H9 (cell line): ENCODE data around the gene ERCC6L2. TPM values are rescaled to one million over a fixed set of nuclear protein-coding genes. Genes with fewer than 3 reads are reported as not detected.

Experiments
- DNase-seq: peaks from one replicate; pipeline ENCODE4 v3.0.0-alpha.2; 2017
- H2AFZ ChIP-seq: one replicate; pipeline ENCODE4 v1.6.1; 2013; ENCODE audit warnings: mild to moderate bottlenecking, low read length, control low read depth, moderate library complexity
- H2AK5ac ChIP-seq: 2 replicates; pipeline ENCODE4 v1.6.1; 2013; ENCODE audit warnings: low read length, control low read depth, mixed read lengths; ENCODE audit not compliant: insufficient read length
- H2BK120ac ChIP-seq: one replicate; pipeline ENCODE4 v1.6.1; 2013; ENCODE audit warnings: low read depth, mild to moderate bottlenecking, low read length, control low read depth, inconsistent platforms; ENCODE audit not compliant: poor library complexity, severe bottlenecking
- H2BK12ac ChIP-seq: 2 replicates; pipeline ENCODE4 v1.6.1; 2013; ENCODE audit warnings: low read length, control low read depth, mixed read lengths, low read depth; ENCODE audit not compliant: insufficient read length
- H2BK15ac ChIP-seq: 2 replicates; pipeline ENCODE4 v1.6.1; 2013; ENCODE audit warnings: low read depth, low read length, control low read depth
- H2BK20ac ChIP-seq: one replicate; pipeline ENCODE4 v1.6.1; 2013; ENCODE audit warnings: low read depth, mild to moderate bottlenecking, low read length, control low read depth, inconsistent platforms; ENCODE audit not compliant: poor library complexity, severe bottlenecking
- H2BK5ac ChIP-seq: 2 replicates; pipeline ENCODE4 v1.6.1; 2013; ENCODE audit warnings: low read length, control low read depth, mixed read lengths; ENCODE audit not compliant: insufficient read length
- H3K14ac ChIP-seq: 2 replicates; pipeline ENCODE4 v1.6.1; 2013; ENCODE audit warnings: low read length, control low read depth; ENCODE audit not compliant: insufficient read depth
- H3K18ac ChIP-seq: 2 replicates; pipeline ENCODE4 v1.6.1; 2013; ENCODE audit warnings: low read depth, mild to moderate bottlenecking, mixed read lengths, low read length, control low read depth; ENCODE audit not compliant: insufficient read length
- H3K23ac ChIP-seq: 2 replicates; pipeline ENCODE4 v1.6.1; 2013; ENCODE audit warnings: low read length, control low read depth, mixed read lengths, low read depth; ENCODE audit not compliant: insufficient read length
- H3K23me2 ChIP-seq: 2 replicates; pipeline ENCODE4 v1.6.1; 2013; ENCODE audit warnings: low read depth, mild to moderate bottlenecking, mixed read lengths, low read length, control low read depth; ENCODE audit not compliant: insufficient read length, poor library complexity, severe bottlenecking
- H3K27ac ChIP-seq: 2 replicates; pipeline ENCODE4 v1.5.1; 2013; ENCODE audit warnings: low read length, control low read depth, mixed read lengths, low read depth; ENCODE audit not compliant: insufficient read length
- H3K27me3 ChIP-seq: 2 replicates; pipeline ENCODE4 v1.6.1; 2013; ENCODE audit warnings: low read length, control low read depth, inconsistent platforms; ENCODE audit not compliant: insufficient read depth
- H3K4ac ChIP-seq: 2 replicates; pipeline ENCODE4 v1.6.1; 2013; ENCODE audit warnings: low read depth, mild to moderate bottlenecking, control low read depth, inconsistent platforms, low read length, moderate library complexity
- H3K4me1 ChIP-seq: 2 replicates; pipeline ENCODE4 v1.6.1; 2013; ENCODE audit warnings: low read length, control low read depth, inconsistent platforms; ENCODE audit not compliant: insufficient read depth
- H3K4me2 ChIP-seq: 2 replicates; pipeline ENCODE4 v1.6.1; 2013; ENCODE audit warnings: low read length, control low read depth, mixed read lengths; ENCODE audit not compliant: insufficient read length, insufficient read depth
- H3K56ac ChIP-seq: 2 replicates; pipeline ENCODE4 v1.6.1; 2013; ENCODE audit warnings: low read depth, mild to moderate bottlenecking, mixed read lengths, low read length, control low read depth; ENCODE audit not compliant: insufficient read length
- H3K79me1 ChIP-seq: 2 replicates; pipeline ENCODE4 v1.6.1; 2013; ENCODE audit warnings: low read depth, mild to moderate bottlenecking, moderate library complexity, low read length, control low read depth, inconsistent platforms; ENCODE audit not compliant: insufficient read depth, poor library complexity, severe bottlenecking
- H3K79me2 ChIP-seq: 2 replicates; pipeline ENCODE4 v1.6.1; 2013; ENCODE audit warnings: low read length, control low read depth, inconsistent platforms; ENCODE audit not compliant: insufficient read depth
- H3K9ac ChIP-seq: 2 replicates; pipeline ENCODE4 v1.6.1; 2013; ENCODE audit warnings: low read length, control low read depth, mixed read lengths; ENCODE audit not compliant: insufficient read length; ENCODE audit errors: extremely low read depth
- H3K9me3 ChIP-seq: one replicate; pipeline ENCODE4 v1.6.1; 2013; ENCODE audit warnings: low read depth, low read length, inconsistent platforms; ENCODE audit not compliant: control insufficient read depth
- H3T11ph ChIP-seq: one replicate; pipeline ENCODE4 v1.6.1; 2013; ENCODE audit warnings: mild to moderate bottlenecking, low read length, control low read depth, inconsistent platforms
- H4K20me1 ChIP-seq: one replicate; pipeline ENCODE4 v1.6.1; 2013; ENCODE audit not compliant: control insufficient read depth, insufficient read length, insufficient read depth
- H4K5ac ChIP-seq: 2 replicates; pipeline ENCODE4 v1.6.1; 2013; ENCODE audit warnings: low read depth, mild to moderate bottlenecking, mixed read lengths, low read length, control low read depth; ENCODE audit not compliant: insufficient read length
- H4K8ac ChIP-seq: replicated peaks from 2 replicates; pipeline ENCODE4 v1.6.1; 2013; ENCODE audit warnings: low read length, control low read depth, mixed read lengths, low read depth; ENCODE audit not compliant: insufficient read length
- H4K91ac ChIP-seq: 2 replicates; pipeline ENCODE4 v1.6.1; 2013; ENCODE audit warnings: low read depth, mild to moderate bottlenecking, moderate library complexity, mixed read lengths, low read length, control low read depth; ENCODE audit not compliant: insufficient read length
- H3K27ac Mint-ChIP-seq, 3 experiments: 2 replicates in 2 of 3; 3 replicates in 1 of 3; pipeline ENCODE4 v1.8.0; 2020 to 2021; ENCODE audit warnings: mixed read lengths in 3 of 3, mild to moderate bottlenecking in 1 of 3, moderate library complexity in 1 of 3
- H3K27me3 Mint-ChIP-seq: 2 replicates; pipeline ENCODE4 v1.8.0; 2021; ENCODE audit warnings: low read depth, mild to moderate bottlenecking, moderate library complexity, mixed read lengths
- H3K36me3 Mint-ChIP-seq, 3 experiments: 2 replicates in 2 of 3; 3 replicates in 1 of 3; pipeline ENCODE4 v1.8.0; 2020 to 2021; ENCODE audit warnings: low read depth in 3 of 3, mixed read lengths in 3 of 3; ENCODE audit not compliant: insufficient read depth in 1 of 3
- H3K4me1 Mint-ChIP-seq, 2 experiments: 2 replicates each; pipeline ENCODE4 v1.8.0; 2020; ENCODE audit warnings: mixed read lengths in 2 of 2
- H3K4me3 Mint-ChIP-seq, 2 experiments: 2 replicates in 1 of 2; 3 replicates in 1 of 2; pipeline ENCODE4 v1.8.0; 2020 to 2021; ENCODE audit warnings: mild to moderate bottlenecking in 2 of 2, mixed read lengths in 2 of 2, moderate library complexity in 1 of 2
- H3K9me3 Mint-ChIP-seq, 2 experiments: 2 replicates in 1 of 2; 3 replicates in 1 of 2; pipeline ENCODE4 v1.8.0; 2020; ENCODE audit warnings: mild to moderate bottlenecking in 2 of 2, mixed read lengths in 2 of 2, moderate library complexity in 1 of 2
- WGBS: extraction: QIAGEN DNeasy Blood & Tissue Kit; methylation state at CpG from one replicate; pipeline ENCODE4 v1.1.7; 2013; ENCODE audit warnings: missing lambda C conversion rate, low lambda C conversion rate, mixed read lengths; ENCODE audit not compliant: insufficient read length; ENCODE audit errors: extremely low coverage; 5-methylcytosine and 5-hydroxymethylcytosine counted together
- total RNA-seq: library from RNA; stranded (reverse); gene quantifications from 2 replicates; pipeline ENCODE4 v1.2.1, GENCODE V29; 2021
- TF ChIP-seq, protein P1 (sequence below): fragments of 200-600 bp; sonication (generic); conservative IDR thresholded peaks from 3 replicates; pipeline ENCODE4 v1.8.0; 2021; ENCODE audit warnings: antibody characterized with exemption, mild to moderate bottlenecking

ERCC6L2 gene
- total RNA-seq, 1 experiment from 2014 or later, result 57.7 TPM

DNA sequence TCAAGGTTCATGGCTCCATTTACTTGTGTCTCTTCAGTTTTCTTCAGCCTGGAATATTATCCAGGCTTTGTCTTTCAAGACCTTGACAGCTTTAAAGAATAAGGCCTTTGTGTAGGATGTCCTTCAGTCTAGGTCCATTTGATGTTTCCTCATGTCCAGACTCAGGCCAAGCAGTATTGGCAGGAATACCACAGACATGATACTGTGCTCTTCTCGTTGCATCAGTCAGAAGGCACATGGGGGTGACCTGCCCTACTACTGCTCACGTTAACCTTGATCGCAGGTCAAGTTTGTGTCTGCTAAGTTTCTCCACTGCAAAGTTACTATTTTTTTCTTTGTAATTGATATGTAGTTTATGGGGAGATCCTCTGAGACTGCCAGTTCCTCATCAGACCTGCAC lies 88.2 kb downstream of the ERCC6L2 start:
- H3K4me1 Mint-ChIP-seq, result no peaks in the 10 kb centered on the region
- Histone ChIP-seq H3K4me1 (no peaks in the 10 kb centered on the region), H3K9me3 (no peaks in the 10 kb centered on the region), H3K56ac (no peak overlapping the region), H4K8ac (no peak overlapping the region), H4K20me1 (no peaks in the 10 kb centered on the region), H3K23ac (no peak overlapping the region), H4K5ac (no peak overlapping the region), H3K79me1 (no peaks in the 10 kb centered on the region), H4K91ac (no peak overlapping the region), H2BK5ac (no peak overlapping the region), H3K79me2 (no peaks in the 10 kb centered on the region), H3K4me2 (no peak overlapping the region), H3K4ac (no peak overlapping the region), H3K27ac (no peak overlapping the region), H2AFZ (no peak overlapping the region), H2AK5ac (no peak overlapping the region), H3T11ph (no peak overlapping the region), H2BK20ac (no peak overlapping the region), H2BK12ac (no peak overlapping the region), H3K14ac (no peak overlapping the region), H3K18ac (no peak overlapping the region), H3K9ac (no peak overlapping the region), H2BK120ac (no peak overlapping the region), H3K27me3 (no peaks in the 10 kb centered on the region), H3K23me2 (no peaks in the 10 kb centered on the region), H2BK15ac (no peak overlapping the region)
- H3K4me3 Mint-ChIP-seq, result no peak overlapping the region
- TF ChIP-seq, protein P1, sequence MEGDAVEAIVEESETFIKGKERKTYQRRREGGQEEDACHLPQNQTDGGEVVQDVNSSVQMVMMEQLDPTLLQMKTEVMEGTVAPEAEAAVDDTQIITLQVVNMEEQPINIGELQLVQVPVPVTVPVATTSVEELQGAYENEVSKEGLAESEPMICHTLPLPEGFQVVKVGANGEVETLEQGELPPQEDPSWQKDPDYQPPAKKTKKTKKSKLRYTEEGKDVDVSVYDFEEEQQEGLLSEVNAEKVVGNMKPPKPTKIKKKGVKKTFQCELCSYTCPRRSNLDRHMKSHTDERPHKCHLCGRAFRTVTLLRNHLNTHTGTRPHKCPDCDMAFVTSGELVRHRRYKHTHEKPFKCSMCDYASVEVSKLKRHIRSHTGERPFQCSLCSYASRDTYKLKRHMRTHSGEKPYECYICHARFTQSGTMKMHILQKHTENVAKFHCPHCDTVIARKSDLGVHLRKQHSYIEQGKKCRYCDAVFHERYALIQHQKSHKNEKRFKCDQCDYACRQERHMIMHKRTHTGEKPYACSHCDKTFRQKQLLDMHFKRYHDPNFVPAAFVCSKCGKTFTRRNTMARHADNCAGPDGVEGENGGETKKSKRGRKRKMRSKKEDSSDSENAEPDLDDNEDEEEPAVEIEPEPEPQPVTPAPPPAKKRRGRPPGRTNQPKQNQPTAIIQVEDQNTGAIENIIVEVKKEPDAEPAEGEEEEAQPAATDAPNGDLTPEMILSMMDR, result no peak
- WGBS, result no CpG with 5 or more reads among the region's 3 CpGs
- no peaks in the 10 kb centered on the region for H3K27me3 Mint-ChIP-seq
- peaks cover 0 to 3% of the 10 kb centered on the region in 2 experiments; a peak in 3 of 5 replicates for H3K9me3 Mint-ChIP-seq
- H3K27ac Mint-ChIP-seq, result no peak overlapping the region
- peaks cover 15 to 27% (median 21%) of the 10 kb centered on the region in 3 experiments for H3K36me3 Mint-ChIP-seq
- no peak for DNase-seq
